KBM-7 (cell line): ENCODE data around the gene CEP70.
"Not testable (repeated sequence)": the region's sequence is repeated elsewhere in the genome, so short reads cannot be mapped to it uniquely, and the experiment has no call there.

ENCODE experiments used
- DNase-seq: peaks from one replicate; pipeline ENCODE4 v3.0.0-alpha.2; 2015
- in situ Hi-C: fragments of 300-500 bp; cut with MboI; formaldehyde crosslinking; loops from 2 replicates; pipeline ENCODE4 v1.14.3; 2020; ENCODE audit warnings: low sequenced_read_pairs, low pct_unique_long_range_greater_than_20kb, mixed read lengths

The CEP70 gene, protein sequence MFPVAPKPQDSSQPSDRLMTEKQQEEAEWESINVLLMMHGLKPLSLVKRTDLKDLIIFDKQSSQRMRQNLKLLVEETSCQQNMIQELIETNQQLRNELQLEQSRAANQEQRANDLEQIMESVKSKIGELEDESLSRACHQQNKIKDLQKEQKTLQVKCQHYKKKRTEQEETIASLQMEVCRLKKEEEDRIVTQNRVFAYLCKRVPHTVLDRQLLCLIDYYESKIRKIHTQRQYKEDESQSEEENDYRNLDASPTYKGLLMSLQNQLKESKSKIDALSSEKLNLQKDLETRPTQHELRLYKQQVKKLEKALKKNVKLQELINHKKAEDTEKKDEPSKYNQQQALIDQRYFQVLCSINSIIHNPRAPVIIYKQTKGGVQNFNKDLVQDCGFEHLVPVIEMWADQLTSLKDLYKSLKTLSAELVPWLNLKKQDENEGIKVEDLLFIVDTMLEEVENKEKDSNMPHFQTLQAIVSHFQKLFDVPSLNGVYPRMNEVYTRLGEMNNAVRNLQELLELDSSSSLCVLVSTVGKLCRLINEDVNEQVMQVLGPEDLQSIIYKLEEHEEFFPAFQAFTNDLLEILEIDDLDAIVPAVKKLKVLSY

DNA sequence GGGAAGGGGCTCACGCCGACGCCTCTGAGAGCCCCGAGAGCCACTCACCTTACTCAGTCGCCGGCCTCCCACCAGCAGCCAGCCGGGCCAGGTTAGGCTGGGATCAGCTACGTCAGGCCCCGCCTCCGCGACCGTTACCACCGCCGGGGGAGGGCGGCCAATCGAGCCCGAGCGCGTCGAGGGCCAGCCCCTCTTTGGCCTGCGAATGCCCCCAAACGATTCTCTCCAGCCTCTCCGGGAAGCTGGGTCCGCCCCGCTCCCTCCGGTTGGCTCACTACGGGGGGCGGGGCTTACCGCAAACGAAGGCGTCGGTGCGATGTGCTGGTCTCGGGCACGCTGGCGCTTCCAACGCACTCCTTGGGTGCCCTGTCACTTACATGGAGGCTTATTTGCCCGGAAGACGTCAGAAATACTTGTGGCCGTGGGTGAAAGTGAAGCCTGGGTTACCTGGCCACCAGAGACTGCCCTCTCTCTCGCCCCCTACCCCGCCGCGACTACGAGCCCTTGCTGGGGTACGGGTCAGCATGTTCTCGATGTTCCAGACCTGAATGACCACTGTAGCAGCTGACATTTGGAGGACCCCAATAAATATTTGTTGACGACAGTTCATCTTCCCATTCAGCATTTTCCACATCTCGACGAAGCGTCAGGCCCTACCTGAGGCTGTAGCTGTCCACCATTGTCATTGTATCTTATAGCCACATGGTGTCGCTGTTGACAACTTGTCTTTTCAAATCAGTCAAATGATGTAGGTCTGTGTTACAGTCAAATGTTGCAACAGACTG is at the start of gene CEP70:
TSS of gene CEP70 (minus strand) at position 111 of the 785 bp plus-strand sequence. CDS start 21,333 bp downstream, outside the sequence.
- peak; percentile 97 for DNase-seq
- in situ Hi-C loops: loop anchor here (25.0 kb wide), 1 partner anchor 318 kb away; no protein-coding TSS in a partner anchor

DNA sequence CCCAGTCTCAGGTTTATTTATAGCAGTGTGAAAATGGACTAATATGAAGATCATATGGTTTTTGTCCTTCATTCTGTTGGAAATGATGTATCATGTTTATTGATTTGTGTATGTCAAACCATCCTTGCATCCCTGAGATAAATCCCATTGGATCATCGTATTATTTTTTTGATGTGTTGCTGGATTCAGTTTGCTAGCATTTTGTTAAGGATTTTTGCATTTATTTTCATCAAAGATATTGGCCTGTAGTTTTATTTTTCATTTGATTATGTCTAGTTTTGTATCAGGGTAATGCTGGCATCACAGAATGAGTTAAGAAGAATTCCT is 48.8 kb upstream of the CEP70 start:
- DNase-seq: no peak
- in situ Hi-C loops: no loop called here

DNA sequence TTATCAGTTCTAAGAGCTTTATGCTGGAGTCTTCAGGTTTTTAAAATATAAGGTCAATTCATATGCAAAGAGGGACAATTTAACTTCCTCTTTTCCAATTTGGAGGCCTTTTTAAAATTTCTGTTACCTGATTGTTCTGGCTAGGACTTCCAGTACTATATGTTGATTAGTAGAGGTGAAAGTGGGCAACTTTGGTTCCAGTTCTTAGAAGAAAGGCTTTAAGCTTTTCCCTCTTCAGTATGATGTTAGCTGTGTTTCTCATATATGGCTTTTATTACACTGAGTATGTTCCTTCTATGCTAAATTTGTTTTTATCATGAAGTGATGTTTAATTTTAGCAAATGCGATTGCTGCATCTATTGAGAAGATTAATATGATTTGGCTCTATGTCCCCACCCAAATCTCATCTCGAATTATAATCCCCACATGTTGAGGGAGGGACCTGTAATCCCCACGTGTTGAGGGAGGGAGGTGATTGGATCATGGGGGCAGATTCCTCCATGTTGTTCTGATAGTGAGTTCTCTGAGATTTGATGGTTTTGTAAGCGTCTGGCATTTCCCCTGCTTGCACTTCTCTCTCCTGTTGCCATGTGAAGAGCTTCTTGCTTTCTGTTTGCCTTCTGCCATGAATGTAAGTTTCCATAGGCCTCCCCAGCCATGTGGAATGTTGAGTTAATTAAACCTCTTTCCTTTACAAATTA is 48.3 kb upstream of the CEP70 start:
- DNase-seq: peak; percentile 41
- in situ Hi-C loops: no loop called here

DNA sequence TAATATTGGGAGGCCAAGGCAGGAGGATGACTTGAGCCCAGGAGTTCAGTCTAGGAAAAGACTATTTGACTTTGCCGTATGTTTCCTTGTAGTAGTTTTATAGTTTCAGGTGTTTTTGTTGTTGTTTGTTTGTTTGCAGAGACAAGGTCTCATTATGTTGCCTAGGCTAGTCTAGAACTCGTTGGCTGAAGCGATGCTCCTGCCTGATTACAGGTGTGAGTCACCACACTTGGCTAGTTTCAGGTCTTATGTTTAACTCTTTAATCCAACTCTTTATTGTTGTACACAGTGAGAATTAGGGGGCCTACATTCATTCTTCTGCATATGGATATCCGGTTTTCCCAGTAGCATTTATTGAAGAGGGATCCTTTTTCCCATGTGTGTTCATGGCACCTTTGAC is 46.5 kb upstream of the CEP70 start:
- in situ Hi-C loops: no loop called here

DNA sequence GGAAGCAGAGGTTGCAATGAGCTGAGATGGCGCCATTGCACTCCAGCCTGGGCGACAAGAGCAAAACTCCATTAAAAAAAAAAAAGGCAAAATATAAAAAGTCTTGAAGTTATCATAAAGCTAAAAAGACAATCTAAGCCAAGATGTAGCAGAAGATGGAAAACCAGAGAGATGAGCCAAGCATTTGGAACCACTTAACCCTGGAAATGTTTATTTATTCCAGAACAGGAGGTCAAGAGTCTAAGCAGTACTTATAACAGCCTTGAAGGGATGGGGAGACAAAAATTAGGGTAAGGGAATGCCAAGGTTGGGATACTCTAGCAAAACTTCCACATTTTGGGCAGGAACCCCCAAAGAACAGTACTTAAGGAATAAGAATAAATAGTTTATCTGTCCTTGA is 44.6 kb upstream of the CEP70 start:
- DNase-seq: no peak
- in situ Hi-C loops: no loop called here

More for the DNA sequence above, 46.5 kb upstream of the CEP70 start:
- no peak for DNase-seq

DNA sequence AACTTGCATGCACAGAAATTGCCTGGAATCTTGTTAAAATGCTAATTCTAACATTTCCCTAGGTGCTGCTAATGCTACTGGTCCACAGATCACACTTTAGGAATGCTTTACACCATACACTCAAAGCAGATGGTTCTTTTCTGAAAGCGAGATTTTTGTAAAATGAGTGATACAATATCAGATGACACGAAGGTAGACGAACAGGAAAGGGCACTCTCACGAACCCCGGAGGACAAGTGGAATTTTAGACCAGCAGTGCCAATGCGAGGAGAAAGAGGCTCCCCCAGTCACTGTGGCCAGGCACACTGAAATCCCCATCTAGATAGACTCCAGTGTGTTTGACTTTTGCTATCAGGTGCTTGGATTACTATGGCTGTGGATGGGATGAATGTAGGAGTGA is 35.5 kb upstream of the CEP70 start:
- in situ Hi-C loops: no loop called here
- no peak for DNase-seq

DNA sequence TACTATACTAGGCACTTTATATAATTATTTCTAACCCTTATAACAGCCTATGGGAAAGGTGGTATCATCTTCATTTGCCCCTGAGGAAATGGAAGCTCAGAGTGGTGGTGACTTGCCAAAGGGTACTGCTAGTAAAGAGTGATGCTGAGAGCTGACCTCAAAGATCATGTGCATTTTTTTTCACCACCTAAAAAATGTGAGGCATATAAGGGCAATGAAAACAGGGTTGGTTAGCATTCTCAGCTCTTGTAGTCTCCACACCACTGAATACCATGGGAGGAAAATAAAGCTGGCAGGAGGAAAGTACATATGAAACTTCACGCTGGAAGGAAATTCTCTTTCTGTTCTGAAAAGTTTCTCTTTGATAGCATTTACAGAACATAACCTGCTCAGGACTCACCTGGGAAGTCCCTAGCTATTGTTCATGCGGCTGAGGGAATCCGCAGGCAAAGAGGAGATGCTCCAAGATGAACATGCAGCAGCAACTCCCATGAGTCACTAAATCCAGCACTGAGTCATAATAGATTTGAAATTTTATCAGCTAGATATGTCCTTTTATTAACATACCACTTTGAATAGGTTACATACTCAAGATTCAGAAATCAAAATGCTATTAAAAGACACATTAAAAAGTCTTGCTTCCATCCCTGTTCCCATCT is 31.8 kb upstream of the CEP70 start:
- in situ Hi-C loops: no loop called here
- DNase-seq: no peak

DNA sequence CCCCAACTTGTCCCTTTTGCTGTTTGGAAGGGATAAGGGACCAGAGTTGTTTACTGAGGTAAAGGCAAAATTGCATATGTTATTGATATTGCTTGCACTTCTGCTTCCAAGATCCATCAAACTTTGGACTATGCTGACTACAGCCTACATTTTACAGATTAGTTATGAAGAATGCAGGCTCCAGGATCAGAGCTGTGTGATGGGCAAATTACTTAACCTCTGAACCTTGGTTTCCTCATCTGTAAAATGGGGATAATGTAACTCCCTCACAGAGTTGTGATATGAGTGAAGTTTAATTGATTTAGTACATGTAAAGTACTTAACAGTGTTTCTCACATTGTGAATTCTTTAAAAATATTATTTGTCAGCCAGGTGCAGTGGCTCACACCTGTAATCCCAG is 30.5 kb upstream of the CEP70 start:
- no peak for DNase-seq
- in situ Hi-C loops: no loop called here

DNA sequence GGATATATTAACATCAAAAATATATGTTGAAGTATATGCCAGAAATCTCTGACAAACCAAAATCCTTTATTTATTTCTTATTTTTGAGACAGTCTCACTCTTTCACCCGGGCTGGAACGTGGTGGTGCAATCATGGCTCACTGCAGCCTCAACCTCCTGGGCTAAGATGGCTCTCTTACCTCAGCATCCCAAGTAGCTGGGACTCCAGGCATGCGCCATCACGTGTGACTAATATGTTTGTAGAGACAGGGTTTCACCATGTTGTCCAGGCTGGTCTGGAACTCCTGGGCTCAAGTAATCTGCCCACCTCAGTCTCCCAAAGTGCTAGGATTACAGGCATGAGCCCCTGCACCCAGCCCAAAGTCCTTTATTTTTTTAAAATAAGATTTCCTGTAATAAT is 26.4 kb upstream of the CEP70 start:
- in situ Hi-C loops: no loop called here
- no peak for DNase-seq

DNA sequence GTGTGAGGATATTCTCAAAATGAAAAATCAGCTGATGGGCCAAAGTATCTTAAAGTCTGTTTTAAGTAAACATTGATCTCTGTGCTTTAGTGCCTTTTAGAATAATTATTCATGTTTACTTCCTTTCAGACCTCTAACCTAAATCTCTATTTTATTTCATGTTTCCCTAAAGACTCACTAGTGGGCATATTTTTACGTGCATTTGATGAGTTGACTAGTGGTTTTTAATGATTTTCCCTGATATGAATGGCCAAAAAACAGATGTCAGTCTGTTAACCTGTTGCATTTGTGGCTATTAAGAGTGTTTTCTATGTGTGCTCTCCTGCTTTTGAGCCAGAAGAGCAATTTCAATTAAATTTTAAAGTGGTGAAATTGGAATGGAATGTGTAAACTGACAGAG is 21.4 kb upstream of the CEP70 start:
- in situ Hi-C loops: no loop called here
- no peak for DNase-seq

DNA sequence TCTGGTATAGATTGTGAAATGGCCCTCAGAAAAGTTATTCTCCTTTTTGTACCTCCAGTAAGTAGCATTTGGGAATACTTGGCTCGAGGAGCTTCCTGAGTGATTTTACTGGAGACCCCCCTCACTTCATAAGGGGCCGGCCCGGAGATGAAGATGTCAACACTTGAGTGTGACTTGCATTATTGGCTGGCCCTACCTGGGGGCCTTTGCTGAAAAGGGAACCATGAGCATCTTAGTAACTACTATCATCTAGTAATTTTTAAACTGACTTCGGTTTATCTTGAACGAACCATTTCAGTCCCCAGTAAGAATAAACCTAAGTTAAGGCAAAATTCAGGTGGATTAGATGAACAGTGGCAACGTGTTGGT is 15.8 kb upstream of the CEP70 start:
- in situ Hi-C loops: no loop called here
- no peak for DNase-seq

DNA sequence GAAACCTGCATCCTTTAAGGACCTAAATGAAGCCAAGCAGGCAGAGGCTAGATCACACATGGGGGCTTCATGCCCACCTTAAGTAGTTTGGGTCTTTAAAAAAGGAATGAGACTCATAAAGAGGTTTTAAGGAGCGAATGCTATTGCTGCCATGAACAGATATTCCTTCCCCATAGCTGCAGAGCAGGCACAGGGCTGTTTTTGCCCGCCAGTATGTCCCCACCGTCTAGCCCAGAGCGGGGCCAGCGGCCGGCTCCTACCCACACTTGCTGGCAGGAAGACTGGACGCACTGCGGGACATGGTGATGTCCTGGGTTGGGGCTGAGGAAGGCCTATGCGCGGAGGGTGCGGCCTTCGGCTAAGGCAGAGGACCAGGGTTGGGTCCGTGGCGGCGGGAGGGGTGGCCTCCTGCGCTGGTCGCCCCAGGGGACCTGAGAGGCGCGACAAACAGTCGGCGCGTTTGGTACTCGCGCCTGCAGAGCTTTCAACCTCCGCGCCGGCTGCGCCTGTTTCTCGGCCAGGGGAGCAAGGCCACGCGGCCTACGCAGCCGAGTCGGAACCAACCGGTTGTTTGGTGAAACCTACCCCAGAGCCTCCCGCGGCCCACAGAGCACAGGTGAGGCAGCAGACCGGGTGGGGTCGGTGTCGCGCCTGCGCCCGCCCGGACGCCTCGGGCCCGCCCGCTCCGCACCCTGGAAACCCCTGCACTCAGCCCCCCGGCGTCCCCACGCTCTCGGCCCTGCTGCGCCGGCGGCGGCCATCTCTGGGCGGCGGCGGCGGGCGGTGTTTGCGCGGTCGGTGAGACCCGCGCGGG is 14.5 kb upstream of the CEP70 start, which contains the start of gene FAIM:
TSS of gene FAIM (plus strand) at position 450 of the 814 bp plus-strand sequence. CDS start 10,956 bp downstream, outside the sequence.
- in situ Hi-C loops: no loop called here
- peak; percentile 81 for DNase-seq

DNA sequence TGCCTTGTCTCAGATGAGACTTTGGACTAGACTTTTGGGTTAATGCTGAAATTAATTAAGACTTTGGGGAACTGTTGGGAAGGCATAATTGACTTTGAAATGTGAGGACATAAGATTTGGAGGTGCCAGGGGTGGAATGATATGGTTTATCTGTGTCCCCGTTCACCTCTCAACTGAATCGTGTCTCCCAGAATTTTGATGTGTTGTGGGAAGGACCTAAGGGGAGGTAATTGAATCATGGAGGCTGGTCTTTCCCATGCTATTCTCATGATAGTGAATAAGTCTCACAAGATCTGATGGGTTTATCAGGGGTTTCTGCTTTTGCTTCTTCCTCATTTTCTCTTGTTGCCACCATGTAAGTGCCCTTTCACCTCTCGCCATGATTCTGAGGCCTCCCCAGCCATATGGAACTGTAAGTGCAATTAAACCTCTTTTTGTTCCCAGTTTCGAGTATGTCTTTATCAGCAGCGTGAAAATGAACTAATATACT is 10.1 kb upstream of the CEP70 start:
- DNase-seq, in situ Hi-C loops: not testable (repeated sequence)

DNA sequence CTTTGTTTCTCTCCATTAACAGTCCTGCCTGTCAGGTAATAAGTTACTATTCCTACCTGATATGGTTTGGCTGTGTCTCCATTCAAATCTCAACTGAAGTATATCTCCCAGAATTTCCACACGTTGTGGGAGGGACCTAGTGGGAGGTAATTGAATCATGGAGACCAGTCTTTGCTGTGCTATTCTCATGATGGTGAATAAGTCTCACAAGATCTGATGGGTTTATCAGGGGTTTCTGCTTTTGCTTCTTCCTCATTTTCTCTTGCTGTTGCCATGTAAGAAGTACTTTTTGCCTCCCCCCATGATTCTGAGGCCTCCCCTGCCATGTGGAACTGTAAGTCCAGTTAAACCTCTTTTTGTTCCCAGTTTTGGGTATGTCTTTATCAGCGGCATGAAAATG is 7.6 kb upstream of the CEP70 start:
- DNase-seq, in situ Hi-C loops: not testable (repeated sequence)

DNA sequence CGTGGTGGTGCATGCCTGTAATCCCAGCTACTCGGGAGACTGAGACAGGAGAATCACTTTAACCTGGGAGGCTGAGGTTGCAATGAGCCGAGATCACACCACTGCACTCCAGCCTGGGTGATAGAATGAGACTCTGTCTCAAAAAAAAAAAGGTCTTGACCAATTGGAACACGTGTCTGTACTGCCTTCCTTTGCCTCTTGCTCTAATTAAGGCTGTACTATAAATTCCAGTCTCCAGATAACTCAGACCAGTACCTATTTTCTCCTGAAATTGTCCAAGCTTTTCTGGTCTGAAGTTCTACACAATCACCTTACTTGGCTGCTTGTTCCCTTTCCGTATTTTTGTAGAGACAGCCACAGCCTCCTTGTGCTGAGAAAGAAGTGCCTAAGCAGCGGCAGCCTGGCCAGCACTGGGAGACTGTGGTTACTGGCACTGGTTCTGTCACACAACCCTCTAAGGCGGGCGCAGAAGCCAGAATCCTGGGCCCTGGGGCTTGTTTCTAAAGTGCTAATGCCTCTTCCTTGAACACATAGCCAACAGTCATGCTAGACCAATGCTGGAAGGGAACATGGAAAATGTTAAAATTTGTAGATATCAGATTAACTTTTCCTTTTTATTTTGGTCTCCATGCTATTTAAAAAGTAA is 6.2 kb upstream of the CEP70 start:
- no peak for DNase-seq

DNA sequence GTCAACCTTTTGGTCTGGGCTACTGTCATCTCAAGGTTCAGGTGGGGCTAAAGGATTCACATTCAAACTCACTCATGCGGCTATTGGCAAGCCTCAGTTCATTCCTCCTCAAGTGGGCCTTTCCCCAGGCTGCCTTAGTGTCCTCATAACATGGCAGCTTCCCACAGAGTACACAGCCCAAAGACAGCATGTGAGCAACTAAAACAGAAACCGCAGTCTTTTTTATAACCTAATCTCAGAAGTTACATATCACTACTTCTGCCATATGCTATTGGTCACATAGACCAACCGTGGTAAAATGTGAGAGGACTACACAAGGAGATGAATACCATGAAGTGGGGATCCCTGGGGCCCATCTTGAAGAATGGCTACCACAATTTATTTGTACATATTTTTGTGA is 4.5 kb upstream of the CEP70 start:
- in situ Hi-C loops: loop anchor here (25.0 kb wide), 1 partner anchor 314 kb away; no protein-coding TSS in a partner anchor
- no peak for DNase-seq

More for the DNA sequence above, 6.2 kb upstream of the CEP70 start:
- in situ Hi-C loops: no loop called here

DNA sequence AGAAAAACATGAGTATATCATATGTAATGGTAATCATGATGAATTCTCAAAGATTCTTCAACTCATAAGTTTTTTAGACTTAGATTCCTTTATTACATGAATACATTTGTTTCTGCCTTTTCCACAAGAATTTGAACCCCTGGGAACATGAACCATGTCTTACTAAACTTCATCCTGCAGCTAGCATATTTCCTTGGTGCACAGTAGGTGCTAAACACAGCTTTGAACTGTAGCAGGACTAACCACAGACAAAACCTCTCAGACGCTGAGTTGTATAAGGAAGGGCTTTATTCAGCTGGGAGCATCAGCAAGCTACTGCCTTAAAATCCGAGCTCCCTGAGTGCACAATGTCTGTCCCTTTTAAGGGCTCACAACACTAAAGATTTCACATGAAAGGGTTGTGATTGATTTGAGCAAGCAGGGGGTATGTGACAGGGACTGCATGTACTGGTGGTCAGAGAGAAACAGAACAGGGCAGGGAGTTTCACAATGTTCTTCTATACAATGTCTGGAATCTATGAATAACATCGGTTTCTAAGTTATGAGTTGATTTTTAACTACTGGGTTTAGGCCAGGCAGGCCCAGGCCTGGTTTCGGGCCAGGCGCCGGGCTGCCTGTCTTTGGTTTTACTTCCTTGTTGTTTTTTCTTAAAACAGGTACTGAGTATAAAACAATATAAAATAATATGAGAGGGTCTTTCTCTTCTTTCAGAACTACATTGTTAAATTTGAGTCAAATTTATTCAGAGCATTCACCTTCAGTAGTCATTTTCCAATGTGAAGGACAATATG is 3.3 kb upstream of the CEP70 start:
- DNase-seq: not testable (repeated sequence)
- in situ Hi-C loops: loop anchor here (25.0 kb wide), 1 partner anchor 315 kb away; no protein-coding TSS in a partner anchor
